ENCODE results near the gene BTNL8.

The BTNL8 gene

GRCh38 chr5:180898621-180899246, at the start of gene BTNL8:
TSS of gene BTNL8 (plus strand) at chr5:180899159. CDS start at chr5:180899311, 152 bp downstream.
- no peak for DNase-seq (ENCODE audit: low read depth in 2 of 2)

DNA sequence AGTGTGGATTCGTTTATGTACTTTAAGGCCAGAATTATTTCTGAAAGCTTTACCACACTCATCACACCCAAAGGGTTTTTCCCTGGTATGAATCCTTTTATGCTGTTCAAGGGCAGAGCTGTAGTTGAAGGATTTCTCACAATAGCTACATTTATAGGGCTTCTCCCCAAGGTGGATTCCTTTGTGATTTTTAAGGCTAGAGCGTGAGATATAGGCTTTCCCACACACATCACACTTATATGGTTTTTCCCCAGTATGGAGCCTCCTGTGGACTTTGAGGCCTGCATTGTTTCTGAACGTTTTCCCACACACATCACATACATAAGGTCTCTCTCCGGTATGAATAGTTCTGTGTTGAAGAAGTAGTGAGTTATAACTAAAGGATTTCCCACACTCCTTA, 49.1 kb upstream of the BTNL8 start:
- no peak for DNase-seq (ENCODE audit: low read depth in 2 of 2)

DNA sequence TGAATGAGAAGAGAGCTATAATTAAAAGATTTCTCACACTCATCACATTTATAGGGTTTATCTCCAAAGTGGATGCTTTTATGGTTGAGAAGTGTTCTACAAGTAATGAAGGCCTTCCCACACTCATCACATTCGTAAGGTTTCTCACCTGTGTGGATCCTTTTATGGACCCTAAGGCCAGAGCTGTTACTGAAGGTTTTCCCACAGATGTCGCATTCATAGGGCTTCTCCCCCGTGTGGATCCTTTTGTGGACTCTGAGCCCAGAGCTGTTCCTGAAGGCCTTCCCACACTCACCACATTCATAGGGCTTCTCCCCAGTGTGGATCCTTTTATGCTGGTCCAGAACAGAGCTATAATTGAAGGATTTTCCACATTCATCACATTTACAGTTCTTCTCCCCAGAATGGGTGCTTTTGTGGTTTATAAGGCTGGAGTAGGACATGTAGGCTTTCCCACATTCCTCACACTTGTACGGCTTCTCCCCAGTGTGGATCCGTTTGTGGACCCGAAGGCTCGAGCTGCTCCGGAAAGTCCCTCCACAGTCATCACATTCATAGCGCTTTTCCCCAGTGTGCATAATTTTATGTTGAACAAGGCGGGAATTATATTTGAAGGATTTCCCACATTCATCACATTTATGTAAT, 48.4 kb upstream of the BTNL8 start:
- DNase-seq (ENCODE audit: low read depth in 2 of 2), result no peak

- no peak for DNase-seq (ENCODE audit: low read depth in 2 of 2)
Measured at GRCh38 chr5:180852495-180852894, 46.5 kb upstream of the BTNL8 start.

DNA sequence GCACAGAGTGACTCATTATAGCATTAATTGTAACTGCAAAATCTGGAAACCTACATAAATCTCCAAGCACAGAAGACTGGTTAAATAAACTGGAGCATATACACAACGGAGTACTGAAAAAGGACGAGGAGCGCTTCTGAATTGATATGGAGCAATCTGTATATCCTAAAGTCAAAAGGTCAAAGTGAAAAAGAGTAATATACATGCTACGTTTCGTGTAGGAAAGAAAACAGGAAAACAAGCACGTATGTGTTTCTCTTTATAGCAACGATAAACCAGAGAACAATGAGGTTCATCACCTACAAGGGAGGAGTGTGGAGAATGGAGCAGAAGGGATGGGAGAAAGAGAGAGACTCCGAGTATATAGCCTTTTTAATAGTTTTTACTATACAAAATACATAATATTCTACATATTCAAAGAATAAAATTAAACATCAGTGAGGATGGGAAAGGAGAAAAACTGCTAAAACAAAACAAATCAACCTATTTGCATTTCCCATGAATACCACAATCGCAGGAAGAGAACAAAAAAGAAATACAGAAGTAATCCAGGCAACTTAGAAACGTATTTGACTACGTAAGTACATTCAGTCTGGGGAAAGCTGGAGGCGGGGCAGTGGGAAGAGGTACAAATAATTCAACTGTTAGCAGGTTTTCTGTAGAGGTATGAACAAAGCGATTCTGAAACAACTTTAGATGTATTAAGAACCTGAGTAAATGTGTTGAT, 45.7 kb upstream of the BTNL8 start:
- DNase-seq (ENCODE audit: low read depth in 2 of 2), result no peak

- DNase-seq (ENCODE audit: low read depth in 2 of 2), result no peak
Measured at GRCh38 chr5:180853848-180854176, 45.1 kb upstream of the BTNL8 start.

GRCh38 chr5:180858586-180858985, 40.4 kb upstream of the BTNL8 start:
- no peak for DNase-seq (ENCODE audit: low read depth in 2 of 2)

DNA sequence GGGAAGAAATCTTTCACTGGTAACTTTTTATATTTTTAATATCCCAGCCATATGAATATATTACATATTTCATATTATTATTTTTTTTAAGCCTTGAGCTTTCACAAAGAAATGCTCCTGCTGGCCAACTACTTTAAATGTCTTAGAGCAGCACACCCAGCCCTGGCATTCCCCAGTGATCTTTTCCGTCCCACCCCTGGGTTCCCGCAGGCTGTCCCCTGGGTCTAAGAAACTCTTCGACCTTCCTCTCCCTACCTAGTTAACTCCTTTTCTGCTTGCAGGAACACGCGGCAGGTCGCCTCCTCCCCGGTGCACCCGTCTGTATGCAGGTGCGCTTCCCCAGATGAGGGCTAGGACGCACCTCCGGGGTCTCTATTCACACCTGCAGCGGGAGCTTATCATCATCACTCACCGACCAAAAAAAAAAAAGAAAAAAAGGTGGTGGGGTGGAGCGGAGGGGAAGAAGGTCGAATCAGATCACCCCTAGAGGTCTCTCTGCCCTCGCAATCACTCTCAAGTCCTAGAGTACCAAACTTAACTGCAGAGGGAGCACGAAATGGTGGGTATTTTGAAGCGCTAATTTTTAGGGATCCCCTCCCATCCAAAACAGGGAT, 38.6 kb upstream of the BTNL8 start:
- peak; percentile 2 to 13 for DNase-seq (ENCODE audit: low read depth in 2 of 2)

GRCh38 chr5:180860887-180861822, 37.8 kb upstream of the BTNL8 start, which contains the start of gene ZFP62:
TSS of gene ZFP62 (minus strand) at chr5:180861276. CDS start at chr5:180861219, 57 bp downstream.
- DNase-seq (ENCODE audit: low read depth in 2 of 2), result peak; percentile 81 to 82

GRCh38 chr5:180862645-180863044, 36.3 kb upstream of the BTNL8 start:
- DNase-seq (ENCODE audit: low read depth in 2 of 2), result no peak

- no peak for DNase-seq (ENCODE audit: low read depth in 2 of 2)
Measured at GRCh38 chr5:180865981-180866695, 32.8 kb upstream of the BTNL8 start.

- no peak for DNase-seq (ENCODE audit: low read depth in 2 of 2)
Measured at GRCh38 chr5:180866985-180867384, 32.0 kb upstream of the BTNL8 start.

DNA sequence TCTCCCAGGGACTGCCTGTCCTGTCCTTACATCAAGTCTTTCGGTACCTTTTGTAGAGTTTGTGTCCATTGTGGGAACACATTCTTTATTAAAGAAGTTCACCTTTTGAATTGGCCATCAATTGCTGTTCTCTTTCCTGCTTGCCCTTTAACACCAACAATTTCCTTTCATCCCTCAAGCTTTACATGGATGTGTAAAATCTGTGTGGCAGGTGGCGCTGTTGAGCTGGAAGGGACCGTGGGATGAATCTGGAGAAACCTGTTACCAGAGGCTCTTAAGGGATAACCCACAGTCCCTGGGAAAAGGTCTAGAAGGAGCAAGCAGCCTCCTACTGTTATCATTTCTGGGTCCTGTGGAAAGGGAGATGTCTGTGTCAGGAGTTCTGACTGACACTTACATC, 30.0 kb upstream of the BTNL8 start:
- DNase-seq (ENCODE audit: low read depth in 2 of 2), result peak; percentile 54 to 67

- DNase-seq (ENCODE audit: low read depth in 2 of 2), result no peak
Measured at GRCh38 chr5:180869587-180869986, 29.4 kb upstream of the BTNL8 start.

DNA sequence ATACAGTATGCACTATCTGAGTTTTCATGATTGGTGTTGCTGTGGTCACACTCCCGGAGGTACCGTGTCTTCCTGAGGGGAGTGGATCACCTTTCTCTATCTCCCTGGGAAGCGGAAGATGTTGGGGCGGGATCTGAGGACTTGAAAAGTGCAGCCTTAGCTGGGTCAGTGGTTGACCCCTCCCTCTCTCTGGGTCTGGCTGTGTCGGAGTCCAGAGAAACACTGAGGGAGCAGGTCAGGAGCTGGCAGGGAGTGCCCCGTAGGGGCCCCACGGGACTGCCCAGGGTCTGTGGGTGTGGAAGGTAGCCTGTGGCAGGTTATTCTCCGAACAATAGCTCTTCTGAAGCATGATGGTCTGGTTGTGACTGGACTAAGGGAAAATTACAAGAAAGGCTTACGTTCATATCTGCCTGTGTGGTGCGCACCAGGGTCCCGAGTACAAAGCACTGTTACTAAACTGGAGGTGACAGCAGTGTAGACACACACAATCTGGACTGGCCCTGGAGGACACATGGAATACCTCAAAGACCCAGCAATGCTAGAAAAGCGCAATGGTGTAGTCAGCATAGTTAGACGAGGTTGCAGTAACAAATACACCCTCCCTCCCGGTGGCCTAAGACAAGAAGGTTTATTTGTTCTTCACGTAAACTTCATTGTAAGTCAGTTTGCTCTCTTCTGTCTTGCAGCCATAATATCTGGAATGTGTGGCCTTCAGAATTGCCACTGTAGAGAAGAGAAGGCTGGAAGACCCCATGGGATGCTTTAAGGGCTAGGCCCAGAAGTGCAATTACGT, 28.5 kb upstream of the BTNL8 start:
- DNase-seq (ENCODE audit: low read depth in 2 of 2), result no peak

- no peak for DNase-seq (ENCODE audit: low read depth in 2 of 2)
Measured at GRCh38 chr5:180872419-180872818, 26.5 kb upstream of the BTNL8 start.

DNA sequence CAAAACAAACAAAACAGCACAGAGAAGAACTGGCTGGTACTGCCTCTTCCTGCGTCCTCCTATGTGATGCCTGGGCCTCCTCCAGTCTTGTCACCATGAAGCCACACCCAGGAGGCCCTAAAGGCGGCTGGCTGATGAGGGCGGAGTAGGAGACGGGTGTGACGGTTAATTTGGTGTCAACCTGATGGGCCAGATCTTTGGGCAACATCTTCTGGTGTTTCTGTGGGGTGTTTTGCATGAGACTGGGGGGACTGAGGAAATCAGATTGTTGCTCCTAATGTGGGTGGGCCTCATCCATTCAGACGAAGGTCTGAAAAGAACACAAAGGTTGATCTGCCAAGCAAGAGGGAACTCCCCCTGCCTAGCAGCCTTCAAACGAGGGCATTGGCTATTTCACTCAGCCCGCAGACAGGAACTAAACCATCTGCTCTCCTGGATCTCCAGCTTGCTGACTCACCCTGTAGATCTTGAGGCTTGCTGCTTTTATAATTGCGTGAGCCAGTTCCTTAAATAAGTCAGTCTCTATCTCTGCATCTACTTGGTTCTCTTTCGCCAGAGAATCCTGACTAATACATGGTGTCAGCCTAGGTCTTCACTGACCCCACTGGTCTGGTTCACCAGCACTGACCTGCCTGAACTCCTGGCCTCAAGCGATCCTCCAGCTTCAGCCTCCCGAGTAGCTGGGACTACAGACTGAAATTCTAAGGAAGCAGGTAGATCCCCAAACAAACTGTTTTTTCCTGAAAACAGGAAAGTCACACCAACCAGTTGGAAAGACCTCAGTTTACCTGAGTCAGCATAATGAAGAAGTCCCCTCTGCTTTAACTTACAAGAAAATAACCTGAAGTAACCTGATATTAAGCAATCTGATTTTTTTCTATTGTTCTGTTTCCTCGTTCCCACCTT, 25.1 kb upstream of the BTNL8 start:
- DNase-seq (ENCODE audit: low read depth in 2 of 2), result no peak

GRCh38 chr5:180874804-180875582, 24.0 kb upstream of the BTNL8 start:
- no peak for DNase-seq (ENCODE audit: low read depth in 2 of 2)

Data from stimulated activated CD8-positive, alpha-beta memory T cell treated with anti-CD3 and anti-CD28 coated beads, Interleukin-2, amount 100 ng/mL, for 48 hours (primary cell).